ENCODE results near the gene PBX3. TPM values are rescaled to one million over a fixed set of nuclear protein-coding genes. Genes with fewer than 3 reads are reported as not detected.

The PBX3 gene
- total and polyA plus RNA-seq, 10 of the 15 experiments (the other 5 are each of a cell fraction or from before 2014, with no cell fraction given), result 6.7 to 146 (median 22.2) TPM

DNA sequence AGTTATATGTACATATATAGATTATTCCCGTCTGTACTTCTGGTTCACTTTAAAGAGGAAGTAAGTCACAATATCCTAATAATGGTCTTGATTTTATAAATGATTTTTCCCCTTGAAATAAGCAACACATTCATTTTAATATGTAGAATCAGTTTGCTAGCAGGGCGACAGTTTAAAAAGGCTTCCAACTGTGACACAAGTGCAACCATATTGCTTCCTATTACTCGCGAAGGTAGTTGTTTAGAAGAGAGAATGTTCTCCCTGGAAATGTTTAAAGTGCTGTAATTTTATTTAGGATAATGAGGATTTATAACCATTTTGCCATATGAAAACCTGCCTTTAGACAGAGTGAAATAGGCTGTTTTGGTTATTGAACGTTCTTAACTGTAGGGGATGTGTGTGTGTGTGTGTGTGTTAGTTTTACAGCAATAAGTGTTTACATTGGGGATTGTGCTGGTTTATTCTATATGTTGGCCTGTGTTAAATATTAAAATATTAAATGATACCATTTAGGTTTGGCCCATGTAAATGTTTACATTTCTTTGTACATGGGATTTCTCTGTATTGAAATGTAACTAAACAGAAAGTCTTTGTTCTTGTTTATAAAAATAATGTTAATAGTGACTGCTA lies 138.3 kb downstream of the PBX3 start:
- Histone ChIP-seq H3K9me3 (replicated peaks; ENCODE audit: control insufficient read depth, insufficient read depth, low read length) (no peaks in the 10 kb centered on the region), H3K4me2 (ENCODE audit: control insufficient read depth, insufficient read depth) (no peak overlapping the region), H4K20me1 (ENCODE audit: control insufficient read depth, insufficient read depth) (peaks cover 4% of the 10 kb centered on the region; the same call in 1 of the 2 replicates), H3K9ac (ENCODE audit: control insufficient read depth, insufficient read depth, low read length) (no peak overlapping the region), H3K4me1 (ENCODE audit: control insufficient read depth, insufficient read depth, low read length) (peaks cover 7% of the 10 kb centered on the region; the same call in 1 of the 2 replicates), H3K27ac (ENCODE audit: control insufficient read depth, insufficient read depth) (no peak overlapping the region), H3K4me3 (no peak overlapping the region), H3K79me2 (ENCODE audit: control insufficient read depth, insufficient read depth, low read length) (peaks cover 14% of the 10 kb centered on the region), H2AFZ (ENCODE audit: control insufficient read depth, low read depth, low read length) (no peak overlapping the region), H3K36me3 (ENCODE audit: control insufficient read depth in 2 of 2, insufficient read depth in 2 of 2, low read length in 1 of 2) (no peaks in the 10 kb centered on the region), H3K27me3 (replicated peaks in 1 of 2; ENCODE audit: control insufficient read depth in 2 of 2, insufficient read depth in 2 of 2, low read length in 1 of 2) (no peaks in the 10 kb centered on the region)
- ChIA-PET RAD21 (ENCODE audit: unreplicated experiment) (no interaction called here), SMC1A (ENCODE audit: uncharacterized antibody, unreplicated experiment) (no interaction called here), CTCF (no interaction called here), POLR2A (no interaction called here)
- no peak for ATAC-seq
- in situ Hi-C loops (cut with MboI) (no loop called here), intact Hi-C loops (cut with micrococcal nuclease; ENCODE audit: unreplicated experiment) (loop anchor here (10.0 kb wide), 1 partner anchor 121 kb away; no protein-coding TSS in a partner anchor)
- no TSS peak for BruUV-seq (replicated peaks)
- 97% methylated on average over 5 of the region's 5 CpGs for WGBS (ENCODE audit: insufficient coverage, insufficient replicate concordance, low lambda C conversion rate, missing lambda C conversion rate)
- TF ChIP-seq NR2C1 (IDR thresholded peaks at IDR 0.05) (no peak), POLR2A (IDR thresholded peaks at IDR 0.05; ENCODE audit: low read depth, low read length) (no peak), REST (IDR thresholded peaks at IDR 0.05; ENCODE audit: low read depth, low read length) (no peak), YY1 (IDR thresholded peaks at IDR 0.05; ENCODE audit: low read depth, low read length) (no peak), HSF1 (IDR thresholded peaks at IDR 0.05; ENCODE audit: low read depth, low read length) (no peak), CEBPZ (IDR thresholded peaks at IDR 0.05; ENCODE audit: low read depth, low read length) (no peak), HDAC2 (IDR thresholded peaks at IDR 0.05) (no peak), ETV6 (conservative IDR thresholded peaks at IDR 0.05 in 1 of 2, IDR thresholded peaks at IDR 0.05 in 1 of 2; ENCODE audit: borderline replicate concordance in 1 of 2, low read depth in 1 of 2) (no peak)
- TF ChIP-seq, protein P1, sequence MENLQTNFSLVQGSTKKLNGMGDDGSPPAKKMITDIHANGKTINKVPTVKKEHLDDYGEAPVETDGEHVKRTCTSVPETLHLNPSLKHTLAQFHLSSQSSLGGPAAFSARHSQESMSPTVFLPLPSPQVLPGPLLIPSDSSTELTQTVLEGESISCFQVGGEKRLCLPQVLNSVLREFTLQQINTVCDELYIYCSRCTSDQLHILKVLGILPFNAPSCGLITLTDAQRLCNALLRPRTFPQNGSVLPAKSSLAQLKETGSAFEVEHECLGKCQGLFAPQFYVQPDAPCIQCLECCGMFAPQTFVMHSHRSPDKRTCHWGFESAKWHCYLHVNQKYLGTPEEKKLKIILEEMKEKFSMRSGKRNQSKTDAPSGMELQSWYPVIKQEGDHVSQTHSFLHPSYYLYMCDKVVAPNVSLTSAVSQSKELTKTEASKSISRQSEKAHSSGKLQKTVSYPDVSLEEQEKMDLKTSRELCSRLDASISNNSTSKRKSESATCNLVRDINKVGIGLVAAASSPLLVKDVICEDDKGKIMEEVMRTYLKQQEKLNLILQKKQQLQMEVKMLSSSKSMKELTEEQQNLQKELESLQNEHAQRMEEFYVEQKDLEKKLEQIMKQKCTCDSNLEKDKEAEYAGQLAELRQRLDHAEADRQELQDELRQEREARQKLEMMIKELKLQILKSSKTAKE (IDR thresholded peaks at IDR 0.05; ENCODE audit: low read depth, poor library complexity, severe bottlenecking), result no peak
- FAIRE-seq, result no peak
- DNase-seq (ENCODE audit: low read depth, low spot score), result no peak
